ENCODE data around the gene PYGB.

PYGB gene

DNA sequence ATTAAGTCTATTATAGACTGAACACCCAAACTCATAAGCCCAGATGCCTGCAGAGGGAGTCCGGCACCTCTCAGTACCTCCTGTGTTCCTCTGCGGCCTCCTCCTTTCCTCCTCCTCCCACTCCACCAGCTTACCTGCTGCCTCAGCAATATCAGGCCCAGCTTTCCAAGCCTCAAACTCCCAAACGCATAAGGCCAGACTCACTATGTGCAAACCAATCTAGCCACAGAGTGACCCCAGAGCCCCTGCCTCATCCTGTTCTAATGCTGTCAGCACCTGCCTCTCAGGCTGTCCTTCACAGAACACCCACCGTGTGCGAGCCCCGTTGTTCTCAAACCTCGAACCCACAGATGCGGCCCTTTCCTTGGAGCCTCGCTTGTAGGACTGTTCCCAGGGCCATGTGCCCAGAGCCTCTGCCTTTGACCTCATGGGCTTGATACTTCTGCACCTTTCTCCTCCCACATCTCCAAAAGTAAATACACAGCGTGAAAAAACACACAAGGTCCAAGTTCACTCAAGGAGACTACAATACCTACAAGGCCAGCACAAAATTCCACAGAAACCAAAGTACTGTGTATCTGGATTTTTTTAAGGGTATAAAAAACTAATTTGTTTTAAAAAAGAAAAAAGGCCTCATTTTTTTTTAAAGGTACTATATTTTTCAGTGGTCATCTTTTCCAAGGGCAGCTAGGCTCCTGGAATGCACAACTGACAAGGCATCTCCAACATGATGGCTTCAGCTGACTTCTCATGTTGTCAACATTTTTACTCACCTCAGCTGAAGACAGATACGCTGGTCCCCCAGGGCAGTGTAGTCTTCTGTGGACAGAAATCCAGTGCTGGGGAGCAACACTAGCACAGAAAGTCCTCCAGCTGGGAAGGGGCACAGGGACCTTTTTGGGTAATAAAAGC lies 90.5 kb downstream of the PYGB start:
- no peak overlapping the region for H3K9ac ChIP-seq
- H4K20me1 ChIP-seq: peaks cover 53% of the 10 kb centered on the region
- peaks cover 11% of the 10 kb centered on the region for H3K4me1 ChIP-seq
- no peak overlapping the region for H3K4me3 ChIP-seq
- no peak overlapping the region for H3K27ac ChIP-seq
- no peak overlapping the region for H3K4me2 ChIP-seq
- peaks cover 9% of the 10 kb centered on the region; the same call in 1 of the 2 replicates for H3K9me3 ChIP-seq
- TF ChIP-seq Cebpa-rat (IDR thresholded peaks at IDR 0.05): no peak
- no peaks in the 10 kb centered on the region for H3K27me3 ChIP-seq
- H3K36me3 ChIP-seq: peaks cover 26% of the 10 kb centered on the region

DNA sequence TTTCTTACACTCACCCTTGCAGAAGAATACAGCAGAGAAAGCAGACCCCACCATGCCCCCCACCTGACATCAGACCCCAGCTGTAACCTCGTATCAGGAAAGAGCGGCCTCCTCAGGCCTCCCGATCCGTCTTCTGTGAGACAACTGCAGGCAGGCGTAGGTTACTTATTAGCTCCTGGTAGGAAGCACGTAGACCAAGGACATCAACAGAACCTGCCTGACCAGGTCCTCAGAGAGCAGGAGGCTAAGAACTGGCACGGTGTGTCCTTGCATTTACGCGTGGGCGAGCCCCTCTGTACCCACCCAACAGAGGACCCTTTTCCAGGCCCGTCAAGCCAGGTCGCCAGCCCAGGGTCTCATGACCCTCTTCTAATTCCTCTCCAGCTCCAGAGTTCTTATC lies 91.7 kb downstream of the PYGB start:
- no peak overlapping the region for H3K4me2 ChIP-seq
- H3K4me1 ChIP-seq: peaks cover 11% of the 10 kb centered on the region
- H3K9me3 ChIP-seq: peaks cover 9% of the 10 kb centered on the region; the same call in 1 of the 2 replicates
- no peak overlapping the region for H3K4me3 ChIP-seq
- H3K36me3 ChIP-seq: peaks cover 28% of the 10 kb centered on the region
- no peak for TF ChIP-seq Cebpa-rat (IDR thresholded peaks at IDR 0.05)
- no peaks in the 10 kb centered on the region for H3K27me3 ChIP-seq
- H3K9ac ChIP-seq: no peak overlapping the region
- H4K20me1 ChIP-seq: peaks cover 53% of the 10 kb centered on the region
- H3K27ac ChIP-seq: no peak overlapping the region

DNA sequence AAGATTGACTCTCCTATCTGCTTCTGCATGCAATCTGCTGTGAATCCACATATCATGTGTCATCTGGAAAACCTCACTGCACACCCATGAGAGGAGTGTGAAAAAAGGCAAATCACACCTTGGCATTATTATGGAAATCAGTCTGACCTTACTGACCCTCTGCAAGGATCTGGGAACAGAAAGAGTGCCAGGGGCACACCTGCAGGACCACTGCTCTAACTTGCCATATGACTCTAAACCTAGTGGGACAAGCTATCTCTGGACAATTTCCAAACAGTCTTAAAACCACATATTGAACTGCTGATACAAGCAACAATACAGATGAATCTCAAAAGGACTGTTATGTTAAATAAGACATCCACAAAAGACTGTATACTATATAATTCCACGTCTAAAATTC lies 92.5 kb downstream of the PYGB start:
- H3K4me2 ChIP-seq: no peak overlapping the region
- H3K27ac ChIP-seq: no peak overlapping the region
- H3K9ac ChIP-seq: no peak overlapping the region
- TF ChIP-seq Cebpa-rat (IDR thresholded peaks at IDR 0.05): no peak
- H3K9me3 ChIP-seq: peaks cover 9% of the 10 kb centered on the region; the same call in 1 of the 2 replicates
- H3K36me3 ChIP-seq: peaks cover 34% of the 10 kb centered on the region
- peaks cover 11% of the 10 kb centered on the region for H3K4me1 ChIP-seq
- H3K4me3 ChIP-seq: no peak overlapping the region
- no peaks in the 10 kb centered on the region for H3K27me3 ChIP-seq
- H4K20me1 ChIP-seq: peaks cover 53% of the 10 kb centered on the region

DNA sequence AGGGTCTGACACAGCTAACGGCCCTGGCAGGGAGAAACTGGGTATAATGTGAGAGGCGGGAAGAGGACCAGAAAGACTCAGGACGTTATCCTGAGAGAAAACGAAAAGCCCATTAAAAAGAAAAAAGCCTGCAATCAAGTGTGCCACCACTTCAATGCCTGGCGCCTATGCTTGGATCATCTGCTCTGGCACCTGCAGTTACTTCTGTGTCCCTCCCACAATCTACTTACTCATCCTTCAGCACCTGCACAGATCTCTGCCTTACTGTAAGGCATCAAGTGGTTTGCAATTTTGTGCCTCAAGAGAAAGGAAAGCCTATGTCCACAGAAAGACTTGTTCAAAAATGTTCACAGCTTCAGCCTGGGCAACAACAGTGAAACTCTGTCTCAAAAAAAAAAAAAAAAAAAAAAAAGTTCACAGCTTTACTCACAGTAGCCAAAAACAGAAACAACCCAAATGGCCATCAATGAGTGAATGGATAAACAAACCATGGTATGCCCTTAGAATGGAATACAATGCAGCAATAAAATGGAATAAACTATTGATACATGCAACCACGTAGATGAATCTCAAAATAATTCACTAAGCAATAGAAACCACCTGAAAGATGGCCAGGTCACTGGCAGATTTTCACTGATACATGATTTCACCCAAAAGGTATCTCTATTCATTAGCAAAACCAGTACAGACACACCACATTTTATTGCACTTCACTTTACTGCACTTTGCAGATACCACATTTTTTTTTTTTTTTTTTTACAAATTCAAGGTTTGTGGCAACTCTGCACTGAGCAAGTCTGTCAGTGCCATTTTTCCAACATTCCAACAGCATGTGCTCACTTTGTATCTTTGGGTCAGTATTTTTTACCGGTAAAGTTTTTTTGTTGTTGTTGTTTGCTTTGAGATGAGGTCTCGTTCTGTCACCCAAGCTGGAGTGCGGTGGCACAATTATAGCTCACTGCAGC lies 94.1 kb downstream of the PYGB start:
- peaks cover 11% of the 10 kb centered on the region for H3K4me1 ChIP-seq
- no peak for TF ChIP-seq Cebpa-rat (IDR thresholded peaks at IDR 0.05)
- H3K4me3 ChIP-seq: no peak overlapping the region
- no peak overlapping the region for H3K27ac ChIP-seq
- H3K9ac ChIP-seq: no peak overlapping the region
- H3K9me3 ChIP-seq: peaks cover 5% of the 10 kb centered on the region; the same call in 1 of the 2 replicates
- H3K4me2 ChIP-seq: no peak overlapping the region; the same call in 1 of the 2 replicates
- peaks cover 26% of the 10 kb centered on the region for H3K36me3 ChIP-seq
- H3K27me3 ChIP-seq: no peaks in the 10 kb centered on the region
- H4K20me1 ChIP-seq: peaks cover 49% of the 10 kb centered on the region

DNA sequence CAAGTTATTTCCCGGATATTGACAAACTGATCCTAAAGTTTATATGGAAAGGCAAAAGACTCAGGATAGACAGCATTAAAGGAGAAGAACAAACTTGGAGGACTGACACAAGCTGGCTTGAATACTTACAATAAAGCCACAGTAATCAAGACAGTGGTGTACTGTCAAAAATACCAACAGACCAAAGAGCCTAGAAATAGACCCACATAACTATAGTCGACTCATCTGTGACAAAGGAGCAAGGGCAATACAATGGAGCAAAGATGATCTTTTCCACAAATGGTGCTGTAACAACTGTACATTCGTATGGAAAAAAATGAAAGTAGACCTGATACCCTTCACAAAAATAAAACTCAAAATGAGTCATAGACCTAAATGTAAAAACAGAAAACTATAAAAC lies 96.7 kb downstream of the PYGB start:
- H3K4me2 ChIP-seq: no peak overlapping the region
- no peak overlapping the region for H3K4me3 ChIP-seq
- no peak for TF ChIP-seq Cebpa-rat (IDR thresholded peaks at IDR 0.05)
- H3K36me3 ChIP-seq: peaks cover 8% of the 10 kb centered on the region; the same call in 1 of the 2 replicates
- peaks cover 28% of the 10 kb centered on the region for H4K20me1 ChIP-seq
- H3K27me3 ChIP-seq: no peaks in the 10 kb centered on the region
- H3K9me3 ChIP-seq: peaks cover 16% of the 10 kb centered on the region
- H3K9ac ChIP-seq: no peak overlapping the region
- peaks cover 11% of the 10 kb centered on the region for H3K4me1 ChIP-seq
- H3K27ac ChIP-seq: no peak overlapping the region

DNA sequence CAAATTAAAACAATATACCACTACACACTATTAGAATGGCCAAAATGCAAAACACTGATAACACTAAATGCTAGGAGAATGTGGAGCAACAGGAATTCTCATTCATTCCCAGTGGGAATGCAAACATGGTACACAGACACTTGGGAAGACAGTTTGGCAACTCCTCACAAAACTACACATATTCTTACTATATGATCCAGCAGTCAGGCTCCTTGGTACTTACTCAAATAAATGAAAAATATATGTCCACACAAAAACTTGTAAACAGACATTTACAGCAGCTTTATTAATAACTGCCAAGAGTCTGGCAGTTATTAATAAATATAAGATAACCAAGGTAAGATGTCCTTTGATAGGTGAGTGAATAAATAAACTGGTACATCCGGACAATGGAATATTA lies 97.8 kb downstream of the PYGB start:
- Histone ChIP-seq H3K9ac (no peak overlapping the region), H3K9me3 (peaks cover 23% of the 10 kb centered on the region), H3K36me3 (peaks cover 8% of the 10 kb centered on the region; the same call in 1 of the 2 replicates), H3K4me3 (no peak overlapping the region), H3K4me1 (peaks cover 11% of the 10 kb centered on the region), H3K4me2 (no peak overlapping the region), H3K27ac (no peak overlapping the region), H3K27me3 (no peaks in the 10 kb centered on the region), H4K20me1 (peaks cover 20% of the 10 kb centered on the region)
- no peak for TF ChIP-seq Cebpa-rat (IDR thresholded peaks at IDR 0.05)

DNA sequence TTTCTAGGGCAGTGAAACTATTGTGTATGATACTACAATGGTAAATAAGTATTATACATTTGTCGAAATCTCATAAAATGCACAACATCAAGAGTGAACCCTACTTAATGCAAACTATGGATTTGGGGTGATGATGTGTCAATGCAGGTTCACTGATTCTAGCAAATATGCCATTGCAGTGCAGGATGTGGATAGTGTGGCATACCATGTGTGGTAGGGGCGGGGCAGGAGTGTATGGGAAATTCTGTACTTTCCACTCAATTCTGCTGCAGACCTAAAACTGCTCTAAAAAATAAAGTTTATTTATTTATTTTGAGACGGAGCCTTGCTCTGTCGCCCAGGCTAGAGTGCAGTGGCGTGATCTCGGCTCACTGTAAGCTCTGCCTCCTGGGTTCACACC lies 98.5 kb downstream of the PYGB start:
- H3K4me2 ChIP-seq: no peak overlapping the region
- H3K36me3 ChIP-seq: peaks cover 8% of the 10 kb centered on the region; the same call in 1 of the 2 replicates
- H4K20me1 ChIP-seq: peaks cover 13% of the 10 kb centered on the region
- H3K27ac ChIP-seq: no peak overlapping the region
- H3K27me3 ChIP-seq: no peaks in the 10 kb centered on the region
- H3K4me3 ChIP-seq: no peak overlapping the region
- H3K9ac ChIP-seq: no peak overlapping the region
- H3K9me3 ChIP-seq: peaks cover 29% of the 10 kb centered on the region
- peaks cover 6% of the 10 kb centered on the region; the same call in 1 of the 2 replicates for H3K4me1 ChIP-seq
- no peak for TF ChIP-seq Cebpa-rat (IDR thresholded peaks at IDR 0.05)

Data from BLaER1 (cell line).